ENCODE results near the gene SLC9B1.
"Not testable (repeated sequence)": the region's sequence is repeated elsewhere in the genome, so short reads cannot be mapped to it uniquely, and the experiment has no call there.

SLC9B1 gene

GRCh38 chr4:103010804-103011203 lies 8.7 kb downstream of the SLC9B1 start:
- DNase-seq, result no peak

- peak; percentile 71 for DNase-seq
Observed at GRCh38 chr4:103008875-103009729, 10.4 kb downstream of the SLC9B1 start.

- DNase-seq, result no peak
Observed at GRCh38 chr4:103002551-103002950, 17.0 kb downstream of the SLC9B1 start.

- no peak for DNase-seq
Observed at GRCh38 chr4:102994803-102995202, 24.7 kb downstream of the SLC9B1 start.

- DNase-seq, result not testable (repeated sequence)
Observed at GRCh38 chr4:102993985-102994384, 25.5 kb downstream of the SLC9B1 start.

- DNase-seq, result no peak
Observed at GRCh38 chr4:102988429-102989020, 31.0 kb downstream of the SLC9B1 start.

GRCh38 chr4:102981005-102981404 lies 38.5 kb downstream of the SLC9B1 start:
- no peak for DNase-seq

- not testable (repeated sequence) for DNase-seq
Observed at GRCh38 chr4:102961813-102962212, 57.7 kb downstream of the SLC9B1 start.

- no peak for DNase-seq
Observed at GRCh38 chr4:102959496-102959895, 60.0 kb downstream of the SLC9B1 start.

GRCh38 chr4:102945066-102945465 lies 74.4 kb downstream of the SLC9B1 start:
- DNase-seq, result no peak

GRCh38 chr4:102938063-102938462 lies 81.4 kb downstream of the SLC9B1 start:
- not testable (repeated sequence) for DNase-seq

- DNase-seq, result no peak
Observed at GRCh38 chr4:102935716-102936115, 83.8 kb downstream of the SLC9B1 start.

- not testable (repeated sequence) for DNase-seq
Observed at GRCh38 chr4:102919697-102920096, 99.8 kb downstream of the SLC9B1 start.

GRCh38 chr4:102918859-102919258 lies 100.6 kb downstream of the SLC9B1 start:
- DNase-seq, result no peak

- DNase-seq, result no peak
Observed at GRCh38 chr4:102901804-102902203, 117.7 kb downstream of the SLC9B1 start.

- DNase-seq, result not testable (repeated sequence)
Observed at GRCh38 chr4:102897610-102898009, 121.9 kb downstream of the SLC9B1 start.

GRCh38 chr4:102896547-102896946 lies 123.0 kb downstream of the SLC9B1 start:
- DNase-seq, result not testable (repeated sequence)

GRCh38 chr4:102889866-102890265 lies 129.6 kb downstream of the SLC9B1 start:
- DNase-seq, result not testable (repeated sequence)

- DNase-seq, result not testable (repeated sequence)
Observed at GRCh38 chr4:102888570-102888969, 130.9 kb downstream of the SLC9B1 start.

- DNase-seq, result no peak
Observed at GRCh38 chr4:102883278-102883677, 136.2 kb downstream of the SLC9B1 start.

GRCh38 chr4:102881343-102881742 lies 138.2 kb downstream of the SLC9B1 start:
- no peak for DNase-seq

- no peak for DNase-seq
Observed at GRCh38 chr4:102878901-102879300, 140.6 kb downstream of the SLC9B1 start.

GRCh38 chr4:102878349-102878748 lies 141.2 kb downstream of the SLC9B1 start:
- not testable (repeated sequence) for DNase-seq

GRCh38 chr4:102877477-102878106 lies 141.9 kb downstream of the SLC9B1 start:
- not testable (repeated sequence) for DNase-seq
